ENCODE results near the gene ADAM12. TPM values are rescaled to one million over a fixed set of nuclear protein-coding genes. Genes with fewer than 3 reads are reported as not detected.

The ADAM12 gene
- total RNA-seq, 1 experiment from 2014 or later: 0.24 TPM

DNA sequence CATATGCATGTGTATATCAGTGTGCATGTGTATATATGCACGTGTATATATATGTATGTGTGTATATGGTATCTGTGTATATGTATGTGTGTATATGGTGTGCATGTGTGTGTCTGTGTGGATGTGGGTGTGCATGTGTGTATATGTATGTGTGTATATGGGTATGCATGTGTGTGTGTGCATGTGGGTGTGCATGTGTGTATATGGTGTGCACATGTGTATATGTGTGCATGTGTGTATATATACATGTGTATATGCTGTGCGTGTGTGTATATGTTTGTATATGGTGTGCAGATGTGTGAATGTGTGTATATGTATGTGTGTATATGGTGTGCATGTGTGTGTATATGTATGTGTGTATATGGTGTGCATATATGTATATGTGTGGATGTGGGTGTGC, 245.2 kb downstream of the ADAM12 start:
- no peak overlapping the region for H2AFZ ChIP-seq (ENCODE audit: low read length)
- H3K23ac ChIP-seq (ENCODE audit: insufficient read length, low read depth, low read length): no peak overlapping the region
- H3K4me1 ChIP-seq (ENCODE audit: insufficient read depth, low read length): no peaks in the 10 kb centered on the region
- H4K8ac ChIP-seq (replicated peaks; ENCODE audit: insufficient read length, low read depth, low read length): no peak overlapping the region
- H2BK15ac ChIP-seq (ENCODE audit: low read depth, low read length): no peak overlapping the region
- H3K23me2 ChIP-seq (ENCODE audit: insufficient read length, low read depth, low read length, poor library complexity, severe bottlenecking): no peaks in the 10 kb centered on the region
- no peak overlapping the region for H3K18ac ChIP-seq (ENCODE audit: insufficient read length, low read depth, low read length)
- no peak overlapping the region for H4K91ac ChIP-seq (ENCODE audit: insufficient read length, low read depth, low read length)
- H2AK5ac ChIP-seq (ENCODE audit: insufficient read length, low read length): no peak overlapping the region
- no peak overlapping the region for H2BK5ac ChIP-seq (ENCODE audit: insufficient read length, low read length)
- no peak overlapping the region for H3K27ac ChIP-seq (ENCODE audit: insufficient read length, low read depth, low read length)
- Mint-ChIP-seq H3K36me3 (ENCODE audit: insufficient read depth in 1 of 3, low read depth in 3 of 3) (peaks cover 12 to 16% (median 13%) of the 10 kb centered on the region in 3 experiments), H3K9me3 (peaks cover 14 to 15% of the 10 kb centered on the region in 2 experiments; a peak in 4 of 5 replicates), H3K27ac (no peak overlapping the region; a peak in 1 of 7 replicates), H3K27me3 (ENCODE audit: low read depth) (no peaks in the 10 kb centered on the region; the same call in 1 of the 2 replicates), H3K4me1 (peaks cover 0 to 3% of the 10 kb centered on the region in 2 experiments; a peak in 1 of 4 replicates), H3K4me3 (no peak overlapping the region; a peak in 1 of 5 replicates)
- no peak overlapping the region for H3K14ac ChIP-seq (ENCODE audit: insufficient read depth, low read length)
- no peaks in the 10 kb centered on the region for H3K79me2 ChIP-seq (ENCODE audit: insufficient read depth, low read length)
- H3K27me3 ChIP-seq (ENCODE audit: insufficient read depth, low read length): no peaks in the 10 kb centered on the region
- no peak overlapping the region for H3T11ph ChIP-seq (ENCODE audit: low read length)
- no peak overlapping the region for H3K4ac ChIP-seq (ENCODE audit: low read depth, low read length)
- no peak overlapping the region for H4K5ac ChIP-seq (ENCODE audit: insufficient read length, low read depth, low read length)
- no peaks in the 10 kb centered on the region for H3K79me1 ChIP-seq (ENCODE audit: insufficient read depth, low read depth, low read length, poor library complexity, severe bottlenecking)
- peaks cover 7% of the 10 kb centered on the region for H3K9me3 ChIP-seq (ENCODE audit: control insufficient read depth, low read depth, low read length)
- H3K4me2 ChIP-seq (ENCODE audit: insufficient read depth, insufficient read length, low read length): no peak overlapping the region
- no peak overlapping the region for H3K56ac ChIP-seq (ENCODE audit: insufficient read length, low read depth, low read length)
- H3K9ac ChIP-seq (ENCODE audit: extremely low read depth, insufficient read length, low read length): no peak overlapping the region
- TF ChIP-seq, protein P1, sequence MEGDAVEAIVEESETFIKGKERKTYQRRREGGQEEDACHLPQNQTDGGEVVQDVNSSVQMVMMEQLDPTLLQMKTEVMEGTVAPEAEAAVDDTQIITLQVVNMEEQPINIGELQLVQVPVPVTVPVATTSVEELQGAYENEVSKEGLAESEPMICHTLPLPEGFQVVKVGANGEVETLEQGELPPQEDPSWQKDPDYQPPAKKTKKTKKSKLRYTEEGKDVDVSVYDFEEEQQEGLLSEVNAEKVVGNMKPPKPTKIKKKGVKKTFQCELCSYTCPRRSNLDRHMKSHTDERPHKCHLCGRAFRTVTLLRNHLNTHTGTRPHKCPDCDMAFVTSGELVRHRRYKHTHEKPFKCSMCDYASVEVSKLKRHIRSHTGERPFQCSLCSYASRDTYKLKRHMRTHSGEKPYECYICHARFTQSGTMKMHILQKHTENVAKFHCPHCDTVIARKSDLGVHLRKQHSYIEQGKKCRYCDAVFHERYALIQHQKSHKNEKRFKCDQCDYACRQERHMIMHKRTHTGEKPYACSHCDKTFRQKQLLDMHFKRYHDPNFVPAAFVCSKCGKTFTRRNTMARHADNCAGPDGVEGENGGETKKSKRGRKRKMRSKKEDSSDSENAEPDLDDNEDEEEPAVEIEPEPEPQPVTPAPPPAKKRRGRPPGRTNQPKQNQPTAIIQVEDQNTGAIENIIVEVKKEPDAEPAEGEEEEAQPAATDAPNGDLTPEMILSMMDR (conservative IDR thresholded peaks at IDR 0.05): no peak
- no CpG with 5 or more reads among the region's 2 CpGs for WGBS (ENCODE audit: extremely low coverage, insufficient read length, low lambda C conversion rate)
- no peak overlapping the region for H2BK20ac ChIP-seq (ENCODE audit: low read depth, low read length, poor library complexity, severe bottlenecking)
- H2BK12ac ChIP-seq (ENCODE audit: insufficient read length, low read depth, low read length): no peak overlapping the region
- DNase-seq: no peak
- H4K20me1 ChIP-seq (ENCODE audit: control insufficient read depth, insufficient read depth, insufficient read length): no peaks in the 10 kb centered on the region
- no peak overlapping the region for H2BK120ac ChIP-seq (ENCODE audit: low read depth, low read length, poor library complexity, severe bottlenecking)

All from H9 (cell line).